GM21825 (cell line): ENCODE results near the gene CEP20.
"Not testable (repeated sequence)": the region's sequence is repeated elsewhere in the genome, so short reads cannot be mapped to it uniquely, and the experiment has no call there.

Source experiments
- ATAC-seq: cut with Tn5 transposase; IDR thresholded peaks from one replicate; pipeline ENCODE4 v1.9.1; 2021; ENCODE audit warnings: mild to moderate bottlenecking, moderate library complexity; ENCODE audit not compliant: unreplicated experiment

The CEP20 gene

GRCh38 chr16:15858921-15859668, 29.3 kb downstream of the CEP20 start:
- ATAC-seq = no peak

- ATAC-seq = no peak
Measured at GRCh38 chr16:15857724-15858560, 30.5 kb downstream of the CEP20 start.

- ATAC-seq = no peak
Measured at GRCh38 chr16:15856901-15857698, 31.3 kb downstream of the CEP20 start, which contains the start of gene MYH11. Gene MYH11 (minus strand): TSS chr16:15857028. CDS start chr16:15838252, 18,776 bp downstream.

GRCh38 chr16:15856182-15856581, 32.2 kb downstream of the CEP20 start:
- no peak for ATAC-seq

- ATAC-seq = peak; percentile 71
Measured at GRCh38 chr16:15855704-15856003, 32.7 kb downstream of the CEP20 start.

GRCh38 chr16:15854906-15855703, 33.3 kb downstream of the CEP20 start:
- ATAC-seq = no peak

GRCh38 chr16:15854061-15854460, 34.3 kb downstream of the CEP20 start:
- no peak for ATAC-seq

GRCh38 chr16:15853021-15853420, 35.4 kb downstream of the CEP20 start:
- no peak for ATAC-seq

GRCh38 chr16:15850555-15850954, 37.8 kb downstream of the CEP20 start:
- not testable (repeated sequence) for ATAC-seq

GRCh38 chr16:15849209-15849981, 39.0 kb downstream of the CEP20 start:
- ATAC-seq = no peak

GRCh38 chr16:15847611-15848175, 40.7 kb downstream of the CEP20 start:
- no peak for ATAC-seq

- ATAC-seq = no peak
Measured at GRCh38 chr16:15846510-15846909, 41.9 kb downstream of the CEP20 start.

GRCh38 chr16:15843635-15844279, 44.6 kb downstream of the CEP20 start:
- ATAC-seq = no peak

GRCh38 chr16:15839204-15839603, 49.2 kb downstream of the CEP20 start:
- ATAC-seq = not testable (repeated sequence)

GRCh38 chr16:15837761-15838160, 50.6 kb downstream of the CEP20 start:
- no peak for ATAC-seq

GRCh38 chr16:15836965-15837611, 51.3 kb downstream of the CEP20 start:
- no peak for ATAC-seq

- ATAC-seq = no peak
Measured at GRCh38 chr16:15836074-15836473, 52.3 kb downstream of the CEP20 start.

GRCh38 chr16:15835136-15835878, 53.1 kb downstream of the CEP20 start:
- ATAC-seq = no peak
